Measurements from ENCODE around the gene CPM. TPM values are rescaled to one million over a fixed set of nuclear protein-coding genes. Genes with fewer than 3 reads are reported as not detected.
"Not testable (repeated sequence)": the region's sequence is repeated elsewhere in the genome, so short reads cannot be mapped to it uniquely, and the experiment has no call there.

The CPM gene
- total RNA-seq, 6 experiments from 2014 or later, result 1.4 to 3.0 (median 2.3) TPM

- Mint-ChIP-seq H3K4me3 (no peak overlapping the region), H3K27ac (peak overlapping the region; percentile 9), H3K36me3 (ENCODE audit: low read depth) (peaks cover 14% of the 10 kb centered on the region), H3K27me3 (ENCODE audit: insufficient read depth) (peaks cover 5% of the 10 kb centered on the region), H3K9me3 (peaks cover 14% of the 10 kb centered on the region), H3K4me1 (ENCODE audit: low read depth) (peaks cover 44% of the 10 kb centered on the region)
- DNase-seq, result no peak
- TF ChIP-seq CTCF (IDR thresholded peaks at IDR 0.05), result no peak
These were observed 128.0 kb downstream of the CPM start for GRCh38 chr12:68804657-68805591.

- H3K9me3 Mint-ChIP-seq, result peaks cover 5% of the 10 kb centered on the region
- no peak overlapping the region for H3K4me3 Mint-ChIP-seq
- peaks cover 44% of the 10 kb centered on the region for H3K4me1 Mint-ChIP-seq (ENCODE audit: low read depth)
- H3K27me3 Mint-ChIP-seq (ENCODE audit: insufficient read depth), result peaks cover 5% of the 10 kb centered on the region
- no peak for DNase-seq
- no peak for TF ChIP-seq CTCF (IDR thresholded peaks at IDR 0.05)
- H3K27ac Mint-ChIP-seq, result no peak overlapping the region
- peaks cover 6% of the 10 kb centered on the region for H3K36me3 Mint-ChIP-seq (ENCODE audit: low read depth)
These were observed 128.9 kb downstream of the CPM start for GRCh38 chr12:68803948-68804656.

GRCh38 chr12:68802911-68803651 is 129.9 kb downstream of the CPM start:
- not testable (repeated sequence) for H3K27ac Mint-ChIP-seq; H3K4me3 Mint-ChIP-seq; H3K9me3 Mint-ChIP-seq; H3K27me3 Mint-ChIP-seq (ENCODE audit: insufficient read depth); DNase-seq; H3K36me3 Mint-ChIP-seq (ENCODE audit: low read depth)
- H3K4me1 Mint-ChIP-seq (ENCODE audit: low read depth), result peaks cover 44% of the 10 kb centered on the region

GRCh38 chr12:68802372-68802745 is 130.6 kb downstream of the CPM start:
- not testable (repeated sequence) for H3K4me3 Mint-ChIP-seq; H3K27me3 Mint-ChIP-seq (ENCODE audit: insufficient read depth); H3K27ac Mint-ChIP-seq; H3K36me3 Mint-ChIP-seq (ENCODE audit: low read depth); H3K9me3 Mint-ChIP-seq; DNase-seq
- H3K4me1 Mint-ChIP-seq (ENCODE audit: low read depth), result peaks cover 41% of the 10 kb centered on the region

Other genes with a start within 250 kb of the CPM start
- gene NUP107, start 246.2 kb downstream of the CPM start, total RNA-seq (2021; fragmentation: NEBNext Ultra II Directional; extraction: Animal tissue kit (Norgen Biotek cat#: 25700)), result 10 to 100 TPM; 35.0 to 49.9 (median 48.6) TPM
- 10 to 100 TPM; 10.7 to 17.0 (median 12.0) TPM for gene SLC35E3, start 187.0 kb downstream of the CPM start, total RNA-seq (2021; fragmentation: NEBNext Ultra II Directional; extraction: Animal tissue kit (Norgen Biotek cat#: 25700))
- 100 to 1,000 TPM; 216 to 270 (median 236) TPM for gene MDM2, start 125.0 kb downstream of the CPM start, total RNA-seq (2021; fragmentation: NEBNext Ultra II Directional; extraction: Animal tissue kit (Norgen Biotek cat#: 25700))